Measurements from ENCODE around the gene CACNA2D1.

GRCh38 chr7:82146491-82146890 lies 297.1 kb downstream of the CACNA2D1 start:
- TF ChIP-seq CTCF (IDR thresholded peaks at IDR 0.05 in 2 of 3, conservative IDR thresholded peaks at IDR 0.05 in 1 of 3; ENCODE audit: borderline replicate concordance in 1 of 3, insufficient read depth in 1 of 3, low read depth in 2 of 3, low read length in 2 of 3), result no peak
- TF ChIP-seq EZH2phosphoT487 (IDR thresholded peaks at IDR 0.05; ENCODE audit: borderline replicate concordance), result no peak
- no peak for TF ChIP-seq POLR2A (IDR thresholded peaks at IDR 0.05; ENCODE audit: borderline replicate concordance, extremely low read depth, insufficient read depth, insufficient read length)
- no peak for TF ChIP-seq ZNF274 (IDR thresholded peaks at IDR 0.05; ENCODE audit: low read depth, low read length)
- TF ChIP-seq TCF7L2 (IDR thresholded peaks at IDR 0.05; ENCODE audit: borderline replicate concordance, extremely low read depth, insufficient read depth, insufficient read length), result no peak
- no peak for TF ChIP-seq POLR2AphosphoS5 (IDR thresholded peaks at IDR 0.05; ENCODE audit: low read depth, low read length)
- TF ChIP-seq ZBTB33 (IDR thresholded peaks at IDR 0.05; ENCODE audit: extremely low read depth, insufficient replicate concordance, low read length), result no peak
- no peak for TF ChIP-seq CEBPB (IDR thresholded peaks at IDR 0.05; ENCODE audit: low read depth)
- TF ChIP-seq EZH2 (IDR thresholded peaks at IDR 0.05), result no peak
- TF ChIP-seq SP1 (IDR thresholded peaks at IDR 0.05; ENCODE audit: low read depth), result no peak

Measured in HCT116 (cell line).